ENCODE data around the gene BACH2. TPM values are rescaled to one million over a fixed set of nuclear protein-coding genes. Genes with fewer than 3 reads are reported as not detected.

The BACH2 gene
- polyA plus RNA-seq, 1 experiment = 2.2 TPM

DNA sequence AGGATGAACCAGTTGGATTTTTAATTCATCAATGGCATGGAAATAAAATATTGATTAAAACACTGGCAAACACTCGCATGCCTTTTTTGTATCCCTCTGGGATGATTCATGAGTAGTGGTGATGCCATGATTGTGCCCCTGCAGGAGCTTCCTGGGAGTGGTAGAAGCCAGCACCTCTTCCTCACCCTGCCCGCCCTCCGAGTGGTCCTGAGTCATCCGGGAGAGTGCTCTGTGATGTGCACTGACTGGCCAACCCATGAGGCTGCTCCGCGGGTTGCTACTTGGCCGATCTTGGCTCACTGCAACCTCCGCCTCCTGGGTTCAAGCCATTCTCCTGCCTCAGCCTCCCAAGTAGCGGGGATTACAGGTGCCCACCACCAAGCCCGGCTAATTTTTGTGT is 375.0 kb downstream of the BACH2 start:
- peaks cover 4% of the 10 kb centered on the region for H3K9me3 ChIP-seq (ENCODE audit: control insufficient read depth, insufficient read depth, low read length)
- ChIA-PET CTCF (no interaction called here), POLR2A (no interaction called here)
- DNase-seq (ENCODE audit: low read depth, low spot score) = no peak
- H3K4me3 ChIP-seq (ENCODE audit: low read depth, low read length) = no peak overlapping the region
- H3K27ac ChIP-seq (ENCODE audit: low read depth, low read length) = no peak overlapping the region
- TF ChIP-seq, protein P1, sequence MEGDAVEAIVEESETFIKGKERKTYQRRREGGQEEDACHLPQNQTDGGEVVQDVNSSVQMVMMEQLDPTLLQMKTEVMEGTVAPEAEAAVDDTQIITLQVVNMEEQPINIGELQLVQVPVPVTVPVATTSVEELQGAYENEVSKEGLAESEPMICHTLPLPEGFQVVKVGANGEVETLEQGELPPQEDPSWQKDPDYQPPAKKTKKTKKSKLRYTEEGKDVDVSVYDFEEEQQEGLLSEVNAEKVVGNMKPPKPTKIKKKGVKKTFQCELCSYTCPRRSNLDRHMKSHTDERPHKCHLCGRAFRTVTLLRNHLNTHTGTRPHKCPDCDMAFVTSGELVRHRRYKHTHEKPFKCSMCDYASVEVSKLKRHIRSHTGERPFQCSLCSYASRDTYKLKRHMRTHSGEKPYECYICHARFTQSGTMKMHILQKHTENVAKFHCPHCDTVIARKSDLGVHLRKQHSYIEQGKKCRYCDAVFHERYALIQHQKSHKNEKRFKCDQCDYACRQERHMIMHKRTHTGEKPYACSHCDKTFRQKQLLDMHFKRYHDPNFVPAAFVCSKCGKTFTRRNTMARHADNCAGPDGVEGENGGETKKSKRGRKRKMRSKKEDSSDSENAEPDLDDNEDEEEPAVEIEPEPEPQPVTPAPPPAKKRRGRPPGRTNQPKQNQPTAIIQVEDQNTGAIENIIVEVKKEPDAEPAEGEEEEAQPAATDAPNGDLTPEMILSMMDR (IDR thresholded peaks at IDR 0.05; ENCODE audit: low read depth, low read length) = no peak
- no peaks in the 10 kb centered on the region for H3K27me3 ChIP-seq (ENCODE audit: control insufficient read depth, insufficient read depth, low read length)

DNA sequence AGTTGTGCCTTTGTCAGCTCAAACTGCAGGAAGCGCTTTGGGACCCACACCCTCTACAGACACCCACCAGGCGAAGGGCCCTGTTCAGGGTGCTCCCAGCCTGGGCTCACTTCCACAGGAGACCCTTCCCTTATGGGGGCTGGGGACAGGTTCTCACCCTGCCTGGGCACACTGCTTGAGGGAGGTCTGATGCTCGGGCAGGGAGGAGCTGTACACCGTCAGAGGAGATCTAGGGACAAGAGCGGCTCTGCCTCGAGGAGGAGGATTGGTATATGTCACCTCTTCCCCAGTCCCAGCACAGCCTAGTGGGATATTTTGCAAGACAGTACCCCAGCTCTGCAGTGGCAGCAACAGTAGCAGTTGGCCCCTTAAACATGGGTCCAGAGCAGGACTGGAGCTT is 375.4 kb downstream of the BACH2 start:
- no peak for DNase-seq (ENCODE audit: low read depth, low spot score)
- Histone ChIP-seq H3K4me3 (ENCODE audit: low read depth, low read length) (no peak overlapping the region), H3K9me3 (ENCODE audit: control insufficient read depth, insufficient read depth, low read length) (peaks cover 4% of the 10 kb centered on the region), H3K27ac (ENCODE audit: low read depth, low read length) (no peak overlapping the region), H3K27me3 (ENCODE audit: control insufficient read depth, insufficient read depth, low read length) (no peaks in the 10 kb centered on the region)
- TF ChIP-seq, protein P1 (IDR thresholded peaks at IDR 0.05; ENCODE audit: low read depth, low read length) = no peak
- ChIA-PET POLR2A (no interaction called here), CTCF (interaction anchor here (1.0 kb wide), 1 partner anchor 19 kb away, joined by 4 read pairs; no protein-coding TSS in a partner anchor)

DNA sequence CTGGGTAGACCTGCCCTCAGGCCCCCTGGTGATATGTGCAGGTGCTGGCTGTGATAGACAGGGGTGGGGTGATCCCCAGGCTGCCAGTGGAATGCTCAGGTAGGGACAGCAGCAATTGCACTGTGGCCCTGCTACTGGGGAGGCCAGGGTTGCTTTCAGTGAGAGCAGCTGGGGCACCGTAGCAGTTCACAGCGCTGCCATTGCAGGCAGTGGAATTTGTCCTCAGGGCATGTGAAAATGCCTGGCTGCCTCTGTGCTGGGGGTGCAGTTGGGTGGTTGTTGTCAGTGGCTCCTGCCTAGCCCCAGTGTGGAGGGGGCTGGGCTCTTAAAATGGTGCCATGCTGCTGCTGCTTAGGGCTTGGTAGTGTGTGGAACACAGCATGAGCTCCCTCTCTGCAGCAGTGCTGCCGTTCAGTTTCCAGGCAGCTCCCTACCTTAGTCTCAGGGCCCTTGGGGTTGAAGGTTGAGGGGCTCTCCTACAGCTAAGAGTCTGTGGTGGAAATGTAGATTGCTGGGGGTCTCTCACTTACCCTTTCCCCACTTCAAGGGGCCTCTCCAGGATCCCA is 378.8 kb downstream of the BACH2 start:
- Histone ChIP-seq H3K27ac (ENCODE audit: low read depth, low read length) (no peak overlapping the region), H3K4me3 (ENCODE audit: low read depth, low read length) (no peak overlapping the region), H3K27me3 (ENCODE audit: control insufficient read depth, insufficient read depth, low read length) (no peaks in the 10 kb centered on the region), H3K9me3 (ENCODE audit: control insufficient read depth, insufficient read depth, low read length) (peaks cover 8% of the 10 kb centered on the region)
- TF ChIP-seq, protein P1 (IDR thresholded peaks at IDR 0.05; ENCODE audit: low read depth, low read length) = no peak
- ChIA-PET POLR2A (no interaction called here), CTCF (interaction anchor here (1.8 kb wide), 1 partner anchor 23 kb away, joined by 5 read pairs; no protein-coding TSS in a partner anchor)
- DNase-seq (ENCODE audit: low read depth, low spot score) = no peak

- POLR2A ChIA-PET = no interaction called here
- Histone ChIP-seq H3K9me3 (ENCODE audit: control insufficient read depth, insufficient read depth, low read length) (peaks cover 8% of the 10 kb centered on the region), H3K27ac (ENCODE audit: low read depth, low read length) (no peak overlapping the region), H3K4me3 (ENCODE audit: low read depth, low read length) (no peak overlapping the region), H3K27me3 (ENCODE audit: control insufficient read depth, insufficient read depth, low read length) (no peaks in the 10 kb centered on the region)
- DNase-seq (ENCODE audit: low read depth, low spot score) = no peak
- TF ChIP-seq, protein P1 (IDR thresholded peaks at IDR 0.05; ENCODE audit: low read depth, low read length) = no peak
- CTCF ChIA-PET = no interaction called here
Measured at GRCh38 chr6:89917216-89917615, 379.4 kb downstream of the BACH2 start.

GRCh38 chr6:89916136-89916920 is 380.3 kb downstream of the BACH2 start:
- ChIA-PET POLR2A (no interaction called here), CTCF (no interaction called here)
- peaks cover 8% of the 10 kb centered on the region for H3K9me3 ChIP-seq (ENCODE audit: control insufficient read depth, insufficient read depth, low read length)
- TF ChIP-seq, protein P1 (IDR thresholded peaks at IDR 0.05; ENCODE audit: low read depth, low read length) = no peak
- no peak for DNase-seq (ENCODE audit: low read depth, low spot score)
- no peak overlapping the region for H3K27ac ChIP-seq (ENCODE audit: low read depth, low read length)
- H3K4me3 ChIP-seq (ENCODE audit: low read depth, low read length) = no peak overlapping the region
- H3K27me3 ChIP-seq (ENCODE audit: control insufficient read depth, insufficient read depth, low read length) = peaks cover 3% of the 10 kb centered on the region

Data from AG04450 (cell line).